Esophagus muscularis mucosa (tissue), 4 donors: ENCODE measurements around the gene CAPN10. TPM values are rescaled to one million over a fixed set of nuclear protein-coding genes. Genes with fewer than 3 reads are reported as not detected.

Experiments used
- DNase-seq: peaks from one replicate; pipeline ENCODE4 v3.0.0-alpha.2; 2017; ENCODE audit errors: extremely low spot score
- H3K27ac ChIP-seq, 4 donors: fragments of 200-600 bp; sonication (generic); replicated peaks in 1 of 4; 1 replicate in 3 of 4; 2 replicates in 1 of 4; pipeline ENCODE4 v1.5.1; 2016 to 2019; ENCODE audit warnings: mild to moderate bottlenecking in 1 of 4
- H3K27me3 ChIP-seq, 4 donors: fragments of 200-600 bp; sonication (generic); one replicate each; pipeline versions ENCODE4 v1.5.1 to v1.6.0; 2016 to 2019
- H3K36me3 ChIP-seq, 4 donors: fragments of 200-600 bp; sonication (generic); one replicate each; pipeline ENCODE4 v1.5.1; 2016 to 2019
- H3K4me1 ChIP-seq, 4 donors: fragments of 200-600 bp; sonication (generic); one replicate each; pipeline ENCODE4 v1.5.1; 2016 to 2019
- H3K4me3 ChIP-seq, 4 donors: fragments of 200-600 bp; sonication (generic); 1 replicate in 2 of 4; 2 replicates in 2 of 4; pipeline ENCODE4 v1.5.1; 2016 to 2019; ENCODE audit warnings: mild to moderate bottlenecking in 4 of 4, moderate library complexity in 1 of 4
- H3K9me3 ChIP-seq, 4 donors: fragments of 200-600 bp; sonication (generic); 1 replicate in 3 of 4; 2 replicates in 1 of 4; pipeline ENCODE4 v1.5.1; 2016 to 2019
- CTCF ChIP-seq, 3 experiments: fragments of 200-600 bp in 2 of 3; fragments of 450-650 bp in 1 of 3; sonication (generic) in 2 of 3; IDR thresholded peaks; one replicate each; pipeline ENCODE4 v1.5.1; 2017 to 2019; ENCODE audit warnings: antibody characterized with exemption in 3 of 3, mild to moderate bottlenecking in 2 of 3, moderate library complexity in 1 of 3
- EP300 ChIP-seq: sonication (generic); formaldehyde crosslinking; IDR thresholded peaks from one replicate; pipeline ENCODE4 v1.6.1; 2017; ENCODE audit warnings: antibody characterized with exemption
- POLR2A ChIP-seq: fragments of 450-650 bp; IDR thresholded peaks from one replicate; pipeline ENCODE4 v1.6.1; 2017; ENCODE audit warnings: antibody characterized with exemption, moderate library complexity, mild to moderate bottlenecking, low read depth
- POLR2AphosphoS5 ChIP-seq, 2 donors: sonication (generic); formaldehyde crosslinking; IDR thresholded peaks; one replicate each; pipeline ENCODE4 v1.6.1; 2017; ENCODE audit warnings: antibody characterized with exemption in 2 of 2
- WGBS: methylation state at CpG from one replicate; pipeline ENCODE4 v1.1.5; 2018; 5-methylcytosine and 5-hydroxymethylcytosine counted together
- intact Hi-C: fragments of 100-400 bp; cut with DNase I; formaldehyde crosslinking; loops from one replicate; pipeline ENCODE4 v1.15.1; 2023
- total RNA-seq, 4 donors: library from RNA; depleted of rRNA; stranded (reverse); fragments of >200 nt; gene quantifications; one replicate each; pipeline versions ENCODE4 v1.1.0 to v1.2.1, GENCODE V29; 2016

The CAPN10 gene
- total RNA-seq, 4 donors from 2014 or later: 16.7 to 29.2 (median 19.6) TPM

- Histone ChIP-seq H3K4me1 (peaks cover 0 to 7% (median 0%) of the 10 kb centered on the region in 4 donors), H3K9me3 (no peaks in the 10 kb centered on the region), H3K27me3 (peaks cover 0 to 76% (median 3%) of the 10 kb centered on the region in 4 donors), H3K4me3 (no peak overlapping the region), H3K36me3 (no peaks in the 10 kb centered on the region), H3K27ac (no peak overlapping the region)
- TF ChIP-seq POLR2A: no peak
- no peak for DNase-seq
- intact Hi-C loops: no loop called here
- WGBS: 89% methylated on average over 9 of the region's 36 CpGs
Measured at GRCh38 chr2:240642061-240642805, 55.7 kb downstream of the CAPN10 start.

- WGBS: 92% methylated on average over 5 of the region's 11 CpGs
- H3K4me3 ChIP-seq: no peak overlapping the region
- TF ChIP-seq EP300: no peak
- TF ChIP-seq CTCF (IDR thresholded peaks at IDR 0.05): no peak
- no peak for TF ChIP-seq POLR2A
- TF ChIP-seq POLR2AphosphoS5 (IDR thresholded peaks at IDR 0.05): no peak
- H3K9me3 ChIP-seq: no peaks in the 10 kb centered on the region
- no peak overlapping the region for H3K27ac ChIP-seq
- DNase-seq: no peak
- peaks cover 0 to 4% (median 0%) of the 10 kb centered on the region in 4 donors for H3K4me1 ChIP-seq
- intact Hi-C loops: no loop called here
- no peaks in the 10 kb centered on the region for H3K36me3 ChIP-seq
- peaks cover 0 to 76% (median 3%) of the 10 kb centered on the region in 4 donors for H3K27me3 ChIP-seq
Measured at GRCh38 chr2:240642806-240643092, 56.2 kb downstream of the CAPN10 start.

GRCh38 chr2:240643093-240643810 lies 56.7 kb downstream of the CAPN10 start:
- intact Hi-C loops: no loop called here
- WGBS: 82% methylated on average over 11 of the region's 13 CpGs
- no peak overlapping the region for H3K4me3 ChIP-seq
- H3K27me3 ChIP-seq: peaks cover 0 to 76% (median 3%) of the 10 kb centered on the region in 4 donors
- peak; percentile 72 for DNase-seq
- no peak overlapping the region for H3K27ac ChIP-seq
- no peaks in the 10 kb centered on the region for H3K36me3 ChIP-seq
- peaks cover 0 to under 1% (median 0%) of the 10 kb centered on the region in 4 donors for H3K4me1 ChIP-seq
- TF ChIP-seq EP300 (no peak), CTCF (IDR thresholded peaks at IDR 0.05) (no peak), POLR2AphosphoS5 (IDR thresholded peaks at IDR 0.05) (no peak), POLR2A (no peak)
- H3K9me3 ChIP-seq: no peaks in the 10 kb centered on the region

- intact Hi-C loops: no loop called here
- Histone ChIP-seq H3K27ac (no peak overlapping the region), H3K36me3 (no peaks in the 10 kb centered on the region), H3K27me3 (peaks cover 0 to 77% (median 3%) of the 10 kb centered on the region in 4 donors), H3K9me3 (no peaks in the 10 kb centered on the region), H3K4me3 (no peak overlapping the region), H3K4me1 (no peaks in the 10 kb centered on the region)
- 75% methylated on average over 6 of the region's 15 CpGs for WGBS
- peak; percentile 34 for DNase-seq
- TF ChIP-seq POLR2A (no peak), EP300 (no peak), POLR2AphosphoS5 (IDR thresholded peaks at IDR 0.05) (no peak), CTCF (IDR thresholded peaks at IDR 0.05) (no peak)
Measured at GRCh38 chr2:240643811-240644150, 57.2 kb downstream of the CAPN10 start.

- H3K36me3 ChIP-seq: no peaks in the 10 kb centered on the region
- no peaks in the 10 kb centered on the region for H3K4me1 ChIP-seq
- H3K27ac ChIP-seq: no peak overlapping the region
- H3K4me3 ChIP-seq: no peak overlapping the region
- no peaks in the 10 kb centered on the region for H3K9me3 ChIP-seq
- TF ChIP-seq CTCF (IDR thresholded peaks at IDR 0.05): no peak
- TF ChIP-seq EP300: no peak
- TF ChIP-seq POLR2A: no peak
- no peak for TF ChIP-seq POLR2AphosphoS5 (IDR thresholded peaks at IDR 0.05)
- DNase-seq: peak; percentile 72
- 68% methylated on average over 14 of the region's 14 CpGs for WGBS
- intact Hi-C loops: no loop called here
- H3K27me3 ChIP-seq: peaks cover 0 to 81% (median 3%) of the 10 kb centered on the region in 4 donors
Measured at GRCh38 chr2:240644171-240644651, 57.7 kb downstream of the CAPN10 start.
